ENCODE measurements around the gene TOR4A.

- TF ChIP-seq AFF1 (IDR thresholded peaks at IDR 0.05; ENCODE audit: low read depth in 1 of 2, partially characterized antibody in 2 of 2) (no peak), ZNF121 (CRISPR knock-in tag; conservative IDR thresholded peaks at IDR 0.05) (no peak), ERF (CRISPR knock-in tag; IDR thresholded peaks at IDR 0.05) (no peak), HNRNPL (IDR thresholded peaks at IDR 0.05; ENCODE audit: low read depth, low read length) (no peak), NR2F6 (CRISPR knock-in tag; IDR thresholded peaks at IDR 0.05) (no peak), RBM22 (IDR thresholded peaks at IDR 0.05; ENCODE audit: low read depth, low read length, poor library complexity, severe bottlenecking) (no peak), SMARCC2 (IDR thresholded peaks at IDR 0.05; ENCODE audit: low read depth) (no peak), HMGN3 (IDR thresholded peaks at IDR 0.05; ENCODE audit: borderline replicate concordance, extremely low read depth, insufficient read length, low read depth, low read length) (no peak)
- TF ChIP-seq, protein P1, sequence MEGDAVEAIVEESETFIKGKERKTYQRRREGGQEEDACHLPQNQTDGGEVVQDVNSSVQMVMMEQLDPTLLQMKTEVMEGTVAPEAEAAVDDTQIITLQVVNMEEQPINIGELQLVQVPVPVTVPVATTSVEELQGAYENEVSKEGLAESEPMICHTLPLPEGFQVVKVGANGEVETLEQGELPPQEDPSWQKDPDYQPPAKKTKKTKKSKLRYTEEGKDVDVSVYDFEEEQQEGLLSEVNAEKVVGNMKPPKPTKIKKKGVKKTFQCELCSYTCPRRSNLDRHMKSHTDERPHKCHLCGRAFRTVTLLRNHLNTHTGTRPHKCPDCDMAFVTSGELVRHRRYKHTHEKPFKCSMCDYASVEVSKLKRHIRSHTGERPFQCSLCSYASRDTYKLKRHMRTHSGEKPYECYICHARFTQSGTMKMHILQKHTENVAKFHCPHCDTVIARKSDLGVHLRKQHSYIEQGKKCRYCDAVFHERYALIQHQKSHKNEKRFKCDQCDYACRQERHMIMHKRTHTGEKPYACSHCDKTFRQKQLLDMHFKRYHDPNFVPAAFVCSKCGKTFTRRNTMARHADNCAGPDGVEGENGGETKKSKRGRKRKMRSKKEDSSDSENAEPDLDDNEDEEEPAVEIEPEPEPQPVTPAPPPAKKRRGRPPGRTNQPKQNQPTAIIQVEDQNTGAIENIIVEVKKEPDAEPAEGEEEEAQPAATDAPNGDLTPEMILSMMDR (IDR thresholded peaks at IDR 0.05 in 2 of 3, conservative IDR thresholded peaks at IDR 0.05 in 1 of 3; ENCODE audit: insufficient read depth in 2 of 3, low read depth in 1 of 3, low read length in 3 of 3), result no peak
These were observed 23.1 kb downstream of the TOR4A start for GRCh38 chr9:137300567-137301080.
